ENCODE measurements around the gene ALPL.

The ALPL gene

DNA sequence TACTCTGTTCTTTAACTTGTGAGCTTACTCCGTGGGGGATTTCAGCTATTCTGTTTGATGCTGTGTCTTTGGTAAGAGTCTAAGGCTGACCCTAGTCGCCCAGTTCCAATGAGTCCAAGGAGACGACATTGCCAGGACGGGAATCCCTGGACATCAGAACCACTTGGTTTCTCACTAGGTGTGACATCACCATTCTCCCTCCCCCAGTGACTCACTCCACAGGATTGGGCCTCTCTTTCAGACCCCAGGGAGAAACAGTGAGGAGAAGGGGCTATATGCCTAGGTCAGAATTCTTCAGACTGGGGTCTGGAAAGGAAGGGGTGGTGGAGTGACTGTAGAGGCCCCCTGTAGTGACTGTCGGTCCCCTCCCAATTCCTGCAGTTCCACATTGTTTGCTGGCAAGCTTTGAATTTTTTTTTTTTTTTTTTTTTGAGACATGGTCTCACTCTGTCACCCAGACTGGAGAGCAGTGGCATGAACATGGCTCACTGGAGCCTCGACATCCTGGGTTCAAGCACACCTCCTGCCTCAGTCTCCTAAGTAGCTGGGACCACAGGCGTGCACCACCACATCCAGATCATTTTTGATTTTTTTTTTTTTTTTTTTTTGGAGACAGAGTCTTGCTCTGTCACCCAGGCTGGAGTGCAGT, 21.3 kb downstream of the ALPL start:
- DNase-seq (ENCODE audit: low read depth) = no peak

DNA sequence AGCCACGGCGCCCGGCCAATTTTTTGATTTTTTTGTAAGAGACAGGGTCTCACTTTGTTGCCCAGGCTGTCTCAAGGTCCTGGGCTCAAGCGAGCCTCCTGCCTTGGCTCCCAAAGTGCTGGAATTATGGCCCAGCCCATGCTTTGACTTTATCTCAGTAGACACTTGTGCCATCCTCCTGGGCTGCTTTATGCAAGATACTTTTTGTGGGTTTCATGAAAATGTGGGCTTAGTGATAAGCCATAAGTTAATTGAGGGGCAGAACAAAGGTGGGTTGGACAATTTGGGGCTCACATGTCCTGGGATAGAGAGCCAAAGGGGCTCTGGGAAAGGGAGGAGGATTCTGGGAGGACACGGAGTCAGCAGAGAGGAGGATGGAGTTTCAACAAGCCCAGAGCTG, 22.0 kb downstream of the ALPL start:
- no peak for DNase-seq (ENCODE audit: low read depth)

DNA sequence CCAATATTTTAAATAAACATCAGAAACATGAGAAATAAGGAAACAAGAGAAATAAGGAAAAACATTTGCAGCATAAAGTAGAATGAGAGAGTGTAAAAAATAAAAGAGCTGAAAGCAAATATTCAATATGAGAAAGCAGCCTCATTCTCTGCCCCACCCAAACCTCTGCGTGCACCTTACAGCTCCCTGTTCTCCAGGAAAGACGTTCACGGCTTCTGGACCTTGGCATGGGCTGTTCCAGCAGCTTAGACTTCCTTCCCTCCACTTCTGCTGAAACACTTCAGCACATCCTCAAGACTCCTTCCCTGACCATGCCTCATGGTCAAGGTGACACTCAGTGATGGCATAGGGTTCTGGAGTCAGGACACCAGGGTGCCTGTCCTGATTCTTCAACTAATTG, 23.3 kb downstream of the ALPL start:
- DNase-seq (ENCODE audit: low read depth) = no peak

DNA sequence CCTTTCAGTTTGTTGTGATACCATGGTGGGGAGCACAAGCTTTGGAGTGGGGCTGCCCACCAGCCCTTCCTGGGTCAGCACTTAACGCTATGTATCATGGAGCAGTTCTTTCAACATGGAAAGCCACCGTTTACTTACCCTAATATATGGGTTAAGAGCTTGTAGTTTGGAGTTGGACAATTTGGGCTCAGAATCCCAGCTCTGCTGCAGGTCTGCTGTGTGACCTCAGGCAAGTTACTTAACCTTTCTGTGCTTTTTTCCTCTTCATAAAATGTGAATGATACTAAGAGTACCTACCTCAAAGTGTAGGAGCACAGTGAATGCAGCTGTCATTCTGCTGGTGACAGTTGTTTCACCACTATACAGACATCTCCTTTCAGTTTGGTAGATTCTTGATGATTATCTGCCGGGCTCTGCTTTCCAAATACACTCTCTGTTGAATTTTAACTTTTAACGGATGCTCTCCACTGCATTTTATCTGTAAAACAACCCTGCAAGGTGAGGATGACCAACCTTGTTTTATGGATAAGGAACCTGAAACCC, 23.8 kb downstream of the ALPL start:
- no peak for DNase-seq (ENCODE audit: low read depth)

DNA sequence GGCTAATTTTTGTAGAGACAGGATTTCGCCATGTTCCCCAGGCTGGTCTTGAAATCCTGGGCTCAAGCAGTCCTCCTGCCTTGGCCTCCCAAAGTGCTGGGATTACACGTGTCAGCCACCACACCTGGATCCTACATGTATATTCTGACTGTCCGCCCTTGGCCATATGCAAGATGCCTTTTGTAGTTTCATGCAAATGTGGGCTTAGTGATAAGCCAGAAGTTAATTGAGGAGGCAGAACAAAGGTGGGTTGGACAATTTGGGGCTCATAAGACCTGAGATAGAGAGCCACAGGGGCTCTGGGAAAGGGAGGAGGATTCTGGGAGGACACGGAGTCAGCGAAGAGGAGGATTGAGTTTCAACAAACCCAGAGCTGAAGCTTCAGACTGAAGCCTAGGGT, 24.9 kb downstream of the ALPL start:
- DNase-seq (ENCODE audit: low read depth) = no peak

DNA sequence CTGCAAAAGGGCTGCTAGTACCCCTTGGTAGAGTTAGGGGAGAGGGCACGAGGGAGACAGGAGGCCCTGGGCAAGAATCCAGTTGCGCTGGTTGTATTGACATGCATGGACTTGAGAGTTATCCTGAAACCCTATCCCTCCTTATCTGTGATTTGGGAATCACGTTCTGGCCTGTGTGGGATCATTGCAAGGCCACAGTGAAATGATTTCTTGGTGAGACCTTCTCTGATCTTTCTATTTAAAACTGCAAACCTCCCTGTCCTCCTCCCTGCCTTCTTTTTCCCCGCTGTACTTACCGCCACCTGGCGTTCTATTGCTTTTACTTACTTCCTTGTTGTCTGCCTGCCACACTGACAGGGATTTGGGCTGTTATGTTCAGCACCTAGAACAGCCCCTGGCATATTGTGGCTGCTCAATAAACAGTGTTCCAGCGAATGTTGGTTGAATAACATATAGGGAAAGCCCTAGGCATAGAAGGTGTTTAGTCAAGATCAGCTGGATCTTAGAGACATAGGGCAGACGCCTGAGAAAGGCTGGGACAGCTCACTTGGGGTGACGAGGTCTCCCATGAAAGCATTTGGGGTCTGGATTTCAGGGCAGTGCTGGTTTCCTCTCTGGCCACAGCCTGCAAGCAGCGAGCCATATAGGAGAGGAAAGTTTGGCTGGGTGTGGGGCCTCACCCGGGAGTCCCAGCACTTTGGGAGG, 25.6 kb downstream of the ALPL start:
- no peak for DNase-seq (ENCODE audit: low read depth)

DNA sequence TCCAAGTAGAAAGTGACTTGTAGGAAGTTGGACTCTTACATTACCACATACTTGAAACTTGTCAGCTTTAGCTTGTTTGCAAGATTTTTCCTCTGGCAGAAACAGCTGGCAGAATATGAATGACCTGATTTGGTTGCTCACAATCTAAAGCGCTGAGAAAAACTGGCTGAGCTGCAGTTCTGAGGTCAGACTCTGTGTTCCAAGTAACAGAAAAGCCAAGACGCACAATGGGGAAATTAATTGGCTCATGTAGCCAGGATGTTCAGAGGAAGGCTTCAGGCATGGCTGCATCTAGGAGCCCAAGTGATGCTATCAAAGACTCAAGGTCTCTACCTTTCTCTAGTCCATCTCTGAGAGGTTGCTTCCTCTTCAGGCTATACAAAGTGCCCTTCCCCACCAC, 27.0 kb downstream of the ALPL start:
- DNase-seq (ENCODE audit: low read depth) = no peak

DNA sequence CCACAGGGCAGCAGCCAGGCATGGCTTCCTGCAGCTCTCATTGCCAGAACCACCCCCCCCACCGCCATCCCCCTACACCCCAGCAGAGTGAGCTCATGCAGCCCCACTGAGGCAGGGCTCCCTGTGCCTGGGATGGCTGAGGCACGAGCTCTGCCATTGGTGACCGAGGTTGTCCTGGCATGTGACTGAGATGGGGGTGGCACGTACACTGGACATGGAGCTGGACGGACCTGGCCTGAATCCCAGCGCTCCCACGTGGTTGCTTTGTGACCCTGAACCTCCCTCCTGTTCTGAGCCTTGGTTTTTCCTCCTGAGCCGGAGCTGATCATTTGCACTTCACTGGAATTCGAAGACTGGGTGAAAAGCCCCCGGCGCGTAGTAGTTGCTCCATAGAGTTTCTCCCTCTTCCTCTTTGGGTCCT, 28.3 kb downstream of the ALPL start:
- no peak for DNase-seq (ENCODE audit: low read depth)

DNA sequence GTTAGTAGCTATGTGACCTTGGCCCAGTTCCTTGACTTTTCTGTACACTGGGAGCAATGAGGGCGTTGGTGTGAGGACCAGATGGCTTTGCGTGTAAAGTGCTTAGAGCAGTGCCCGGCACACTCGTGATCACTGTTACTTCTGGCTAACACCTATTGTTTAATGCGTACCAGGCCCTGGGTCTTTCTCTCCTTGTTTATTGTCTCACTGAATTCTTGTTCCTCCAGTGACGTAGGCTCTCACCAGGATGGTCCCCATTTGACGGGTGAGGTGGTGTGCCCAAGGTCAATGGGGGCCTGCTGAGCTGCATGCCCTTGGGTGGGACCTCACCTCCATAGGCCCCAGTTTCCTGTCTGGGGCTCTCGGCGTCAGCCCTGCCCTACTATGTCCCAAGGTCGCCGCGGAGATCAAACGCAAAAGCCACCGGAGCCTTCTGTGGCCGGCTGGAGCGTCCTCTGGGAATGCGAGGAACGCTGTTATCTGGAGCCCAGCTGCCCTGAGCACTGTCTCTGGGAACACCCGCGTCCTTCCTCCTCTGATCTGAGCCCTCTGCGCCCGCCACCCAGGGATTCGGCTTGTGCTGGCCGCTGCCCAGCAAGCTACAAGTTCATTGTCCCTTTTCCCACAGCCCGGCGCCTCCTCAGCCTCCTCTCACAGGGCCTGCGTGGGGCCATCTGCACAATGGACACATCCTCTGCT, 28.9 kb downstream of the ALPL start:
- DNase-seq (ENCODE audit: low read depth) = no peak

DNA sequence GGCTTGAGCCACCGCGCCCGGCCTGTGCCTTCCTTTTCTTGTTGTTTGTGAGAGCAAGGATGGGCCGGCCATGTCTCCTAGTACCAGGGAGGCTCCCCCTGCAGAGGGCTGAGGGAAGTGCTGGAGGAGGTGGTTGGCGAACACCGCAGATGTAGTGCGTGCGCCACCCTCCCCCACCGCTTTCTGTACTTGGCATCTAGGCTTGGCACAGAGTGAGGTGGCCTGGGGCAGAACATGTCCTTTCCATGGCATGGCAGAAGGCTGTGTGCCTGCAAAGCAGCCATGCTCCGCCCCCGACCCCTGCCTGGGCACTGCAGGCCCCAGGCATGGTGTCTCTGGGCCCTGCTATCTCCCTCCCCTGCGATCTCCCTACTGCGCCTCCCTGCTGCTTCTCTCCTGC, 30.7 kb downstream of the ALPL start:
- no peak for DNase-seq (ENCODE audit: low read depth)

DNA sequence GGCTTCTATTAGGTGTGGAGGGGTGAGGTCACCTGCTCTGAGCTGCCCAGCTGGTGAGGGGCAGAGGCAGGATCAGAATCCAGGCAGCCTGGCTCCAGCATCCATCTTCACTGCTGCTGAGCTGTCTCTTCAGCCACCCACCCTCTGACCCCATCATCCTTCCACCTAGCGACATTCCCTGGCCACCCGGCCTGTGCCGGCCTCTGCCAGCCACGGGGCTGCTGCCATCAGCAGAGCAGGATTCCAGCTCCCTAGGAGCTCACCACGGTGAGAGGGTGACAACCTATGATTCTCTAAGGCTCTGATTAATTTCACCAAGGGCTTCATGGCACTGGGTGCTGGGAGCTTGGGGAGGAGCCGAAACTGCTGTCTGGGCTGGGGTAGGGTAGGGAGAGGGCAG, 32.1 kb downstream of the ALPL start:
- no peak for DNase-seq (ENCODE audit: low read depth)

DNA sequence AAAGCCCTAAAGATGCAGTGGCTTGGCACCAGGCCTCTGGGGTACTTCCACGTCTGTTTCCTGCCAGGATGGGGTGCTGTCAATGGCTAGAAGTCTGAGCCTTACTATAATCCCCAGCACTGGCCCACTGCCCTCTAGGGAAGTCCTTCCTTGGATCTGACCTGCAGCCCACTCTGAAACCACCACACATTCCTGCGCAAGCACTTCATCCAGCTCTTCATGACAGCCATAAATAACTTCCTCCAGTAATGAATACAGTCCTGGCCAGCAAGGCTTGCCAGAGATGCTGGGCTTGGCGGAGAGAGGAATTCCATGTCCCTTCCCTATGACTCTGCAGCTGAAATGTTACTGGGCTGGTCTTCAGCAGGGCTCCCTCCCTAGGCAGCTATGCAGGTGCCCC, 32.6 kb downstream of the ALPL start:
- DNase-seq (ENCODE audit: low read depth) = no peak

DNA sequence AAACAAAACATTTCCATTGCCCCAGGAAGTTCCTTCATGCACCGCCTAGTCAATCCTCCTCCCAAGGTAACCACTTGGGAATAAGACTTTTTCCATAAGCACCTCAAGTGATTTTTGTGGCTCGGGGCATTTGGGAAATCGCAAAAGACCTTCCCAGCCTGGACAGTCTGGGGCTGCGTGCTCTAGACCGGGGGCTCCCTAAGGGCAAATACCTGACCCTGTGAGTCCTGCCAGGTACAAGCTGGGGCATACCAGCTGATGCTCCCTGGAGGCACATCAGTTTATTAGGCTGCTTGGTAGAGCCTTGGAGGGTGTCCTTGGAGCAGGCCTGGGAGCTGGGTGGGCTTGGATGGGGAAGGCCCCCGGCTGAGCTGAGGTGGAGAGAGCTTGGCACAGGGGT, 34.4 kb downstream of the ALPL start:
- DNase-seq (ENCODE audit: low read depth) = no peak

DNA sequence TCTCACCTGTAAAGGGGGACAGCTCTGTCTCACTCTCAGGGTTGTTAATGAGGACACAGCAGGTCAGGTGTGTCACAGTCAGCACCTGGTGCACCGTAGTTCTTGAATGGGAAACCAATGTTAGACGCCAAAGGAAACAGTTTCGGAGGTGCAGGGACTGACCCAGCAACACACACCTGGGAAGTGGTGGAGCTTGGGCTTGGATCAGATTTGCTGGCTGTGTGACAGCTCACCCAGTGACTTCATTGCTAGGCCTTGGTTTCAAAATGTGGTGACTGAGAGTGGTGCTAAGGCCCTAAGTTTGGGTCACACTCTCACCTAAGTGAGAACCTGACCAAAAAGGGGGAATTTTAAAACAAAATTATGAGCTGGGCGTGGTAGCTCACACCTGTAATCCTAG, 34.9 kb downstream of the ALPL start:
- DNase-seq (ENCODE audit: low read depth) = no peak

DNA sequence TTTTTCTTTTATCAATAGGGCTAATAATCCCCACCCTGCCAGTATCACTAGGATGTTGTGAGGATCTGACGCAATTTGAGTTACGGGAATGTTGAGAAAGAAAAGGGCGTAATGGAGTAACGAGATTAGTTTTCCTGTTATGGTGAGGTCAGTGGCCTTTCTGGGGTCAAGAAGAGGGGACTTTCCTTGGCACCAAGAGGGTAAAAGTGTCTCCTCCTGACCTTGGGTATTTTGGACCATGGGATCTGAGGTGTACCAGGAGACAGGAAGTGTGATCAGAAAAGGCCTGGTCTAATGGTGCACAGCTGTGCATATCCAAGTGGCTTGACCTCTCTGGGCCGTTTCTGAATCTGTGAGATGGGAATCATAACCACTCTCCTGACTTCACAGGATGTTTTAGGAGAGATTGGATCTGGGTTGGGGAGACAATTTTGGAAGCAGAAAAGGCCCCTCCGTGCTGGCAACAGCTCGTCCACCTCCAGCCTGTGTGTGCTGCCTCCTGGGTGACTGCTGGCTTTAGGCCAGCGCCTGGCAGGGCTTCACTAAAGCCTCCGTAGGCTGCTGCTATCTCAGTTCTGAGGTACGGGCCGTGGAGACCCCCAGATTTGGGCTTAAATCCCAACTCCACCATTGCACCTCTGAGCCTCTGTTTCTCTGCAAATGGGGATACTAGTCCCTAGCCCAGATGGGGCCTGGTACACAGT, 37.1 kb downstream of the ALPL start:
- no peak for DNase-seq (ENCODE audit: low read depth)

DNA sequence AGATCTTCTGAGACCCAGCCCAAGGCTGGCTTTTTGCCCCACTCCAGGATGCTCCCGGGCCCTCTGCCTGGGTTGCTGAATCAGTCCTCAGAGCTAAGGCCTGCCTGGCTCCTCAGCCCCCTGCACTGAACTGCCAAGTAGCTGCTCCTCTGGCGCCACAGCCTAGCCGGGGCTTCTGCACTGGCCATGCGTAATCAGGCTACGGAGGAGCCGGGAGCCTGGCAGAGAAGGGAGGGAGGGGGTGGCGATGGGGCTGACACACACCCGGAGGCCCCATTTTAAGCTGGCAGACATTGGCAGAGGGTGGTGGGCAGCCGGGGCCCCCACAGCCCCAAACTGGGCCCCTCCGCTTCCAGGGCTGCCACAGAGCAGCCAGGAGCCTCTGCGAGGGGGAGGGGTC, 38.7 kb downstream of the ALPL start:
- no peak for DNase-seq (ENCODE audit: low read depth)

DNA sequence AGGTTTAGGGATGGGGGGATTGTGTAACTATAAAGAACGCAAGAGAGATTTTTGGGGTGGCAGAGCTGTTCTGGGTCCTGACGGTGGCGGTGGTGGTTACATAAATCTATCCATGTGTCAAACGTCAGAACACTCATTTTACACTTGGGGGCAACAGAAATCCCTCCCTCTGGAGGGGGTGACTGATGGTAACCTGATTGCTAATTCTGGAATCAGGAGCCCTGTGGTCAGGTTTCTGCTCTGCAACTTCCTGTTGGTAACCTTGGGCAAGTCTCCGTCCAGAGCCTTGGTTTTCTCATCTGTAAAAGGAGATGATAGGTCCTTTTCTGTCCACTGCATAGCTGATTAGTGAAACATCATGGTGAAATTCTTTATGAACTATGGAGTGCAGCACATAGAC, 40.9 kb downstream of the ALPL start:
- no peak for DNase-seq (ENCODE audit: low read depth)

DNA sequence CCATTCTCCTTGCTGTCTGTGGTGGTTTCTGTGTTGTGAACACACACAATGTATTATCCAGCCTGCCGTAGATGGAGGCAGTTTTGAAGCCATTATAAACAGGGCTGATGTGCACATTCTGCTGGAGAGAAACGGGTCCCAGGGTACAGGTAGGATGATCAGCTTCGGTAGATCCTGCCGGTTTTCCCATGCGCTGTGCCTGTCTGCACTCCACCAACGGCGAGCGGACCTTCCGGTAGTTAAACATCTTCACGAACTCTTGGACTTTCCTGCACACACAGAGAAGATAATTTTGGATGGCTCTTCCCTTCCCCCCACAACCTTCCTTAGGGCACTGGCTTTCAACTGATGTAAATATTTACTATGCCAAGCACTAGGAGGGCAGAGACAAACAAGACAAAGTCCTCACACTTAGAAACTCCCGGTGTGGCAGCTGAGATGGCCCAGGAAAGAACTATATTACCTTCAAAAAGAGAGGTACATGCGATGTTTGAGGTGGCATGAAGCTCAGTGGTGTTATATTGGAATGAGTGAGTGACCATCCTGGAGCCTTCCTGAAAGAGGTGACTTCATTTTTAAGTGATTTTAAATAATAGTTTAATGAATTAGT, 41.7 kb downstream of the ALPL start:
- no peak for DNase-seq (ENCODE audit: low read depth)

DNA sequence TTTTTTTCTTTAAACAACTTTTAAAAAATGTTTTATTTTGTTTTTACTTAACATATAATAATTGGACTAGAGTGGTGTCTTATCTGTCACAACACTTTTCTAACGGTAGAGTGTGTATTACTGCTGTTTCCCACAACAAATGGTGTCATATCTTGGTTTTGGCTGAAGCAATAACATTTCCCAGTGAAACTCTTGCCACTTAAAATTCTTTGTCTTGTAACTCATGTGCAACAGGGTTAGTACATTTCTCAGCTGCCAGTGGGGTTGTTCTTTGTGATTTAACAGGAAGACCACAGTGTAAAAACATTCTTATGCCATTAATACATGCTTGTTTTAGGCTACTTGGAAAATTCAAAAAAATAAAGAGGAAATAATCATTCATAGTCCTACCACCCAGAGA, 43.5 kb downstream of the ALPL start:
- DNase-seq (ENCODE audit: low read depth) = no peak

DNA sequence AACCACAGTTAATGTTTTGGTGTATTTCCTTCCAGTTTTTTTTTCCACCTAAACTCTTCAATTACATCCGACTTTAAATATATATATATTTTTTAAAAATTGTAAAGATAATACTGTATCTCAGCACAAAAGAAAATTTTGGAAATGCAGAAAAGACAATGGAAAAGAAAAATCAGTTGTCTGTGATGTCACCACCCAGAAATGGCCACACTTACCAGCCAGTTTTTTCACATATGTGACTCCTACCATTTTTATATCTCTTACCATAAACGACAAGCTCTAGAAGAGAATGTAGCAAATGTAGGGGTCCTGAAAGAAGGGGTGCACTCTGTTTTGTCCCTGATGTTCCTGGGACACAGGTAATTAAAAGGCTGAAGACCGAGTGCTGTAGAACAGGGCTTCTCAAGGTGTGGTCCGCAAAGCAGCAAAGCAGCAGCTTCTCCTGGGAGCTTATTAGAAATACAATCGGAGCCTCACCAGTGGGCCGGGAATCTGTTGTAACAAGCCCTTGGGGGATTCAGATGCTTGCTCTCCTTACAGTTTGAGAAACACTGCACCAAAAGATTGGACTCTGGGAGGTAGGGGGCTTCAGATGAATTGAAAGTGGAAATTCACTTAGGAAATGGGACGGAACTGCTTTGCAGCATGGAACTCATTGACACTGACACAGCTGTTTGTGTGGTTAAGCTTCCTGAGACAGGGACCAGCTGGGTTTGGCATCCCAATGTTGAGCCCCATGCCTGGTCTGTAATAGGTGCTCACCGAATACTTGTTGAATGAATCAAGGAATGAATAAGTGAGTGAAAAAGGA, 44.1 kb downstream of the ALPL start:
- DNase-seq (ENCODE audit: low read depth) = no peak
